ENCODE data around the gene TTLL11.

- TF ChIP-seq CTCF (conservative IDR thresholded peaks at IDR 0.05) (peak; percentile 87), ZFX (IDR thresholded peaks at IDR 0.05) (no peak)
Measured at GRCh38 chr9:122095010-122095767, 2.1 kb upstream of the TTLL11 start.

Measured in C4-2B (cell line).